Measurements from ENCODE around the gene ZNF366. TPM values are rescaled to one million over a fixed set of nuclear protein-coding genes. Genes with fewer than 3 reads are reported as not detected.

The ZNF366 gene, protein sequence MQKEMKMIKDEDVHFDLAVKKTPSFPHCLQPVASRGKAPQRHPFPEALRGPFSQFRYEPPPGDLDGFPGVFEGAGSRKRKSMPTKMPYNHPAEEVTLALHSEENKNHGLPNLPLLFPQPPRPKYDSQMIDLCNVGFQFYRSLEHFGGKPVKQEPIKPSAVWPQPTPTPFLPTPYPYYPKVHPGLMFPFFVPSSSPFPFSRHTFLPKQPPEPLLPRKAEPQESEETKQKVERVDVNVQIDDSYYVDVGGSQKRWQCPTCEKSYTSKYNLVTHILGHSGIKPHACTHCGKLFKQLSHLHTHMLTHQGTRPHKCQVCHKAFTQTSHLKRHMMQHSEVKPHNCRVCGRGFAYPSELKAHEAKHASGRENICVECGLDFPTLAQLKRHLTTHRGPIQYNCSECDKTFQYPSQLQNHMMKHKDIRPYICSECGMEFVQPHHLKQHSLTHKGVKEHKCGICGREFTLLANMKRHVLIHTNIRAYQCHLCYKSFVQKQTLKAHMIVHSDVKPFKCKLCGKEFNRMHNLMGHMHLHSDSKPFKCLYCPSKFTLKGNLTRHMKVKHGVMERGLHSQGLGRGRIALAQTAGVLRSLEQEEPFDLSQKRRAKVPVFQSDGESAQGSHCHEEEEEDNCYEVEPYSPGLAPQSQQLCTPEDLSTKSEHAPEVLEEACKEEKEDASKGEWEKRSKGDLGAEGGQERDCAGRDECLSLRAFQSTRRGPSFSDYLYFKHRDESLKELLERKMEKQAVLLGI
- total RNA-seq = 1 to 10 TPM; 2.8 to 6.5 (median 4.9) TPM

DNA sequence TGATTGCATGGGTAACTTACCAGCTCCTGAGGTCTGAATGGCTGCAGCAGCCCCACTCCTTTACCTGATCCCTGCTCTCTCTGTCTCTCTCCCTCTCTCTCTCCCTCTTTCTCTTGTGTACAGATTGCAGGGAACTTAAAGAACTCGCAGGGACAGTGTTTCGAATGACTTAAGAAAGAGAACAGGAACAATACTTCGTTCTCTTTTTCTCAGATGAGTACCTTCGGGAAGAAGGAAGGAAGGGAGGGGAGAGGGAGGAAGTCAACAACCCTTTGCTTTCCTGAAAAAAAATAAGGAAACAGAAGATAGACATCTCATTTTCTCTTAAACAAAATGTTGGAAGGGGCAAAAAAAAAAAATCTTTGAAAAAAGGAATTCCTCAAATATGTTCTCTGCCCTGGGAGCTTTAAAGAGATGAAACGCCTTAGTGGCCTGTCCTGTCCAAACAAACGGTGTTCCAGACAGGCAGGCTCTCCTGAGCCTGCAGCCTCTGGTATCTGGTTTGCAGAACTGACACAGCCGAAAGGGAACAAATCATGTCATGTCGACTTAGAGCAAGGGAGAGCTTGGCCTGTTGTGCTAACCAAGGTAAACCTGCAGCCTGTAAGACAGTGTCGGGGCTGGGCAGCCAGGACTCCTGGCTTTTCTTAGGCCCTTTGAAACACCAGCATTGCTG is at the start of gene ZNF366:
Gene ZNF366, minus strand, starts transcription at position 180 of the 676 bp plus-strand sequence. CDS start 45,914 bp downstream, outside the sequence.
- H3K27ac ChIP-seq = peak within 1 kb of the TSS; percentile 10 to 69 (median 54)
- no peak for TF ChIP-seq POLR2A (IDR thresholded peaks at IDR 0.05)
- no peak for TF ChIP-seq POLR2AphosphoS5 (IDR thresholded peaks at IDR 0.05)
- TF ChIP-seq, protein P1, sequence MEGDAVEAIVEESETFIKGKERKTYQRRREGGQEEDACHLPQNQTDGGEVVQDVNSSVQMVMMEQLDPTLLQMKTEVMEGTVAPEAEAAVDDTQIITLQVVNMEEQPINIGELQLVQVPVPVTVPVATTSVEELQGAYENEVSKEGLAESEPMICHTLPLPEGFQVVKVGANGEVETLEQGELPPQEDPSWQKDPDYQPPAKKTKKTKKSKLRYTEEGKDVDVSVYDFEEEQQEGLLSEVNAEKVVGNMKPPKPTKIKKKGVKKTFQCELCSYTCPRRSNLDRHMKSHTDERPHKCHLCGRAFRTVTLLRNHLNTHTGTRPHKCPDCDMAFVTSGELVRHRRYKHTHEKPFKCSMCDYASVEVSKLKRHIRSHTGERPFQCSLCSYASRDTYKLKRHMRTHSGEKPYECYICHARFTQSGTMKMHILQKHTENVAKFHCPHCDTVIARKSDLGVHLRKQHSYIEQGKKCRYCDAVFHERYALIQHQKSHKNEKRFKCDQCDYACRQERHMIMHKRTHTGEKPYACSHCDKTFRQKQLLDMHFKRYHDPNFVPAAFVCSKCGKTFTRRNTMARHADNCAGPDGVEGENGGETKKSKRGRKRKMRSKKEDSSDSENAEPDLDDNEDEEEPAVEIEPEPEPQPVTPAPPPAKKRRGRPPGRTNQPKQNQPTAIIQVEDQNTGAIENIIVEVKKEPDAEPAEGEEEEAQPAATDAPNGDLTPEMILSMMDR (IDR thresholded peaks at IDR 0.05) = no peak
- TF ChIP-seq EP300 (IDR thresholded peaks at IDR 0.05) = no peak
- H3K36me3 ChIP-seq = no peaks in the 10 kb centered on the region
- H3K27me3 ChIP-seq = no peaks in the 10 kb centered on the region
- WGBS, 2 donors (ENCODE audit: low coverage in 1 of 2) = 50 to 55% methylated on average over 7 to 9 of the region's 9 CpGs
- peak within 1 kb of the TSS; percentile 18 to 27 for H3K4me3 ChIP-seq
- ATAC-seq = no peak
- H3K4me1 ChIP-seq = peaks cover 0 to 56% (median 16%) of the 10 kb centered on the region in 3 donors
- H3K9me3 ChIP-seq = no peaks in the 10 kb centered on the region

DNA sequence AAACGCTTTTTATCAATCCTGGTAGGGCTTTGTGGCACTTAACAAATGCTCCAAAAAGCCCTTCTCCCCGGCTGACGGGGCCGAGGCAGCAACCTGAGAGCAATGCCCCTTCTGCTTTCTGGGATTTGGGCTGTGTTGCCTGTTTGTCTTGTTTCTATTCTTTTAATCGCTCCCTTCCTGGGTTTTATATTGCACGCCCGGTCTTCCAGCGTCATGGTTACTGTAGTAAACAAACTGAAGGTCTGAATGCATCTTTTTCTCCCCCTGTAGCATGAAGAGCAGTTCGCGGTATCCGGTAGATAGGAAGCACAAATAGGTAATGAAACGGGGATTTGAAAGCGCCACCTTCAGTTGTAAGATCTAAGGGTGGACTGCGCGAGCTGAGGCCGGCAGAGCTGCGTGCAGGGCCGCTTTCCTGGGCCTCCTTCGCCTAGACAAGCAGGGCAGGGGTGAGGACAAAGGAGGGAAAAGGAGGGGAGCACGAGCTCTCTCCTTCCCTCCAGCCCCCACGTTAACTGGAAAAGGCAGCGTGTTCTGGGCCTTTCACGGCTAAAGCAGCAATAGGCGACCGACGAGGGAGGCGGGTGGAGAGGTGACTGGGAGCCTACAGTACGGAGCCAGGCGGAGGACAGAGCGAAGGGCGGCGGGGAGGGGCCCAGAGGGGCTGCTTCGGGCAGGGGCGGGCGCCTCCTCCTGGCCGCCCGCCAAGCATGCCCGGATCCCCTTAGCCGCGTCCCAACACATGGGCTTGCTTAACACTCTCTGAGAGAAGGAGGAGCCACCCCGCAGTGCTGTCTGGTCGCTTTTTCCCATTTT is 49.3 kb upstream of the ZNF366 start:
- Histone ChIP-seq H3K4me3 (peak overlapping the region; percentile 23 to 48), H3K27me3 (no peaks in the 10 kb centered on the region), H3K27ac (peak overlapping the region; percentile 8 to 81 (median 68)), H3K4me1 (peaks cover 0 to 24% (median 11%) of the 10 kb centered on the region in 3 donors), H3K36me3 (no peaks in the 10 kb centered on the region), H3K9me3 (no peaks in the 10 kb centered on the region)
- no peak for TF ChIP-seq EP300 (IDR thresholded peaks at IDR 0.05)
- peak; percentile 20 for TF ChIP-seq POLR2AphosphoS5 (IDR thresholded peaks at IDR 0.05)
- TF ChIP-seq POLR2A (IDR thresholded peaks at IDR 0.05) = no peak
- TF ChIP-seq, protein P1 (IDR thresholded peaks at IDR 0.05) = peak in 1 of 4 experiments; percentile 19
- ATAC-seq = peak; percentile 83
- 1 to 3% methylated on average over 17 to 20 of the region's 42 CpGs for WGBS, 2 donors (ENCODE audit: low coverage in 1 of 2)

DNA sequence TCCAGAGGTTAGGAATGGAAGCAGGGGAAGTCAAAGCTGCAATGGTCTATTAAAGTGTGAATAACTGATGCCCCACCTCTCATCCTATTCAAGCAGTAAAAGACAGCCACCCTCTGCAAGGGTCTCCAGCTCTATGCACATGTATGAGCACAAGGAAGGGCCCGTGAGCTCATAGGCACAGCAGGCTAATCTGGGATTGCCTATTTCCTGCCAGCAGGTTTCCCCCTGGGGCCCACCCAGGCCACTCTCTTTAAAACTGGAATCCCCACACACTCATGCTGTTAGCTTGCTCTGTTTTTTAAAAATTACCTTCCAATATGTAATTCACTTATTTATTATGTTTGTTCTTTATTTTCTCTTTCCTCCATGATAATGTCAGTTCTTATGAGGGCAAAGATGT is 48.7 kb upstream of the ZNF366 start:
- no peak overlapping the region for H3K4me3 ChIP-seq
- 33% methylated on average over 1 of the region's 1 CpG; no CpG with 5 or more reads in 1 of the 2 donors for WGBS, 2 donors (ENCODE audit: low coverage in 1 of 2)

DNA sequence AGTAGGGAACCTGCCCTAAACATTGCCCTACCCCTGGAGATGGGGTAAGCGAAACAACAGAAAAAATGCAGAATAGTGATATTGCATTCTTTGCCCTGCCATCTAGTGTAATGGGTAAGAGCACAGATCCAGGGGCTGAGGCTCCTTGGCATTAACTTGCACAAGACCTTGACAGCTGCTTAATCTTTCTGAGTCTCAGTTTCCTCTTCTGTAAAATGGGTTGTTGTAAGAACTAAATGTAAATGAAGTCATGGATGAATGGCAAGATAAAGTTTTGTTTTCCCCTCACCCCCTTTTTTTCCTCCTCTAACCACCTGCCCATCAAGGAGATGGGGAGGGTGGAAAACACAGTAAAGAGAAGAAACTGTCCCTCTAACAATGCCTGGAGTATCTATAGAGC is 47.7 kb upstream of the ZNF366 start:
- Histone ChIP-seq H3K4me3 (no peak overlapping the region), H3K9me3 (no peaks in the 10 kb centered on the region), H3K27me3 (no peaks in the 10 kb centered on the region), H3K36me3 (no peaks in the 10 kb centered on the region), H3K27ac (no peak overlapping the region), H3K4me1 (peaks cover 0 to 24% (median 11%) of the 10 kb centered on the region in 3 donors)
- 100% methylated on average over 1 of the region's 1 CpG for WGBS, 2 donors (ENCODE audit: low coverage in 1 of 2)
- no peak for ATAC-seq
- no peak for TF ChIP-seq POLR2A (IDR thresholded peaks at IDR 0.05)
- TF ChIP-seq EP300 (IDR thresholded peaks at IDR 0.05) = no peak
- TF ChIP-seq, protein P1 (IDR thresholded peaks at IDR 0.05) = no peak
- no peak for TF ChIP-seq POLR2AphosphoS5 (IDR thresholded peaks at IDR 0.05)

More for the DNA sequence above, 48.7 kb upstream of the ZNF366 start:
- no peak for ATAC-seq
- Histone ChIP-seq H3K27me3 (no peaks in the 10 kb centered on the region), H3K4me1 (peaks cover 0 to 24% (median 11%) of the 10 kb centered on the region in 3 donors), H3K27ac (peak overlapping the region in 3 of 4 donors; percentile 65 to 81 (median 70)), H3K36me3 (no peaks in the 10 kb centered on the region), H3K9me3 (no peaks in the 10 kb centered on the region)
- TF ChIP-seq EP300 (IDR thresholded peaks at IDR 0.05) (no peak), POLR2A (IDR thresholded peaks at IDR 0.05) (no peak), POLR2AphosphoS5 (IDR thresholded peaks at IDR 0.05) (no peak)
- TF ChIP-seq, protein P1 (IDR thresholded peaks at IDR 0.05) = no peak
